Caco-2 (cell line): ENCODE results near the gene JAKMIP3. TPM values are rescaled to one million over a fixed set of nuclear protein-coding genes. Genes with fewer than 3 reads are reported as not detected.

Experiments
- BruUV-seq: library from RNA; stranded (reverse); fragments of 400-500 nt; replicated peaks from 2 replicates; lab custom pipeline; 2021; lab: Mats Ljungman, UMichigan
- CTCF ChIA-PET: fragments of 300-600 bp; sonication (Branson Sonifier 250); formaldehyde crosslinking; loops from one replicate; lab custom pipeline; 2022; ENCODE audit warnings: antibody characterized with exemption; lab: Charles Lee
- POLR2A ChIA-PET: fragments of 300-600 bp; sonication (Branson Sonifier 250); formaldehyde crosslinking; loops from one replicate; lab custom pipeline; 2022; ENCODE audit warnings: antibody characterized with exemption; lab: Charles Lee
- DNase-seq, 2 experiments: peaks; one replicate each; pipeline versions ENCODE4 v3.0.0 to v3.0.0-alpha.2; 2020 to 2022
- H3K27me3 ChIP-seq: replicated peaks from 2 replicates; pipeline ENCODE4 v1.6.0; 2011; ENCODE audit warnings: low read length; ENCODE audit not compliant: control insufficient read depth, insufficient read depth
- H3K36me3 ChIP-seq: 2 replicates; pipeline ENCODE4 v1.5.1; 2011; ENCODE audit warnings: low read length; ENCODE audit not compliant: control insufficient read depth, insufficient read depth
- H3K4me1 ChIP-seq: fragments of 250-450 bp; sonication (Bioruptor Pico); 2 replicates; pipeline ENCODE4 v1.5.1; 2020; ENCODE audit warnings: mild to moderate bottlenecking
- H3K4me3 ChIP-seq: 2 replicates; pipeline ENCODE4 v1.5.1; 2011; ENCODE audit warnings: low read depth, mild to moderate bottlenecking, control low read depth, low read length
- H3K9me3 ChIP-seq: fragments of 250-450 bp; sonication (Bioruptor Pico); 2 replicates; pipeline ENCODE4 v1.5.1; 2020; ENCODE audit warnings: mild to moderate bottlenecking, moderate library complexity
- H3K27ac Mint-ChIP-seq: one replicate; pipeline ENCODE4 v1.8.0; 2022; ENCODE audit warnings: mixed read lengths; ENCODE audit not compliant: unreplicated experiment
- H3K27me3 Mint-ChIP-seq: one replicate; pipeline ENCODE4 v1.8.0; 2022; ENCODE audit warnings: mixed read lengths; ENCODE audit not compliant: insufficient read depth, unreplicated experiment
- H3K36me3 Mint-ChIP-seq: one replicate; pipeline ENCODE4 v1.8.0; 2022; ENCODE audit warnings: mild to moderate bottlenecking, mixed read lengths; ENCODE audit not compliant: insufficient read depth, unreplicated experiment
- H3K4me1 Mint-ChIP-seq: one replicate; pipeline ENCODE4 v1.8.0; 2022; ENCODE audit warnings: low read depth, mixed read lengths; ENCODE audit not compliant: unreplicated experiment
- H3K4me3 Mint-ChIP-seq: one replicate; pipeline ENCODE4 v1.8.0; 2022; ENCODE audit warnings: mild to moderate bottlenecking, moderate library complexity, mixed read lengths; ENCODE audit not compliant: unreplicated experiment
- H3K9me3 Mint-ChIP-seq: one replicate; pipeline ENCODE4 v1.8.0; 2022; ENCODE audit warnings: mixed read lengths; ENCODE audit not compliant: unreplicated experiment
- intact Hi-C: fragments of 100-400 bp; cut with micrococcal nuclease; formaldehyde crosslinking; loops from one replicate; pipeline ENCODE4 v1.10.0; 2022; ENCODE audit not compliant: unreplicated experiment
- total RNA-seq: library from RNA; stranded (reverse); gene quantifications from 2 replicates; pipeline ENCODE4 v1.2.3, GENCODE V29; 2022
- TF ChIP-seq, protein P1 (sequence below), 2 experiments: fragments of 200-600 bp in 1 of 2; IDR thresholded peaks; 1 replicate in 1 of 2; 2 replicates in 1 of 2; pipeline versions ENCODE4 v1.5.1 to v1.8.0; 2011 to 2022; ENCODE audit warnings: antibody characterized with exemption in 1 of 2, control low read depth in 1 of 2, inconsistent platforms in 1 of 2, low read depth in 1 of 2, low read length in 1 of 2, mild to moderate bottlenecking in 1 of 2, moderate library complexity in 1 of 2; ENCODE audit not compliant: insufficient read depth in 1 of 2, severe bottlenecking in 1 of 2, unreplicated experiment in 1 of 2

Gene JAKMIP3
- total RNA-seq, 1 experiment from 2014 or later: 0.50 TPM

DNA sequence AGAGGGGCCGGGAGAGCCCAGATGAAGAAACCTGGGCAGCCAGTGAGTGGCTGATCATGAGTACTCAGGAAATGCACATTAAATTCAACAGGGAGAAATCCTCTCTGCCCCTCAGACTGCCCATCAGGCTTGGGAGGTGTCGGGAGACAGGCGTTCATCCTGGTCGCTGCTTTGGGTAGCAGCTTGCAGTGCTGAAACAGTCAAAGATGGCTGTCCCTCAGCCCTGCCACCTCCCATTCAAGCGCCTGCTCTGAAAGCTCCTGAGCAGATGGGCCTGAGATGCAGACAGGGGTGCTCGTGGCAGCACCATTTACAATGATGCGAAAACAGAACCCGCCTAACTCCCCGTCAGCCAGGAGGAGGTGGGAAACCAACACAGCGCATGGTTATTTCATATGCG lies 3.6 kb upstream of the JAKMIP3 start:
- TF ChIP-seq, protein P1, sequence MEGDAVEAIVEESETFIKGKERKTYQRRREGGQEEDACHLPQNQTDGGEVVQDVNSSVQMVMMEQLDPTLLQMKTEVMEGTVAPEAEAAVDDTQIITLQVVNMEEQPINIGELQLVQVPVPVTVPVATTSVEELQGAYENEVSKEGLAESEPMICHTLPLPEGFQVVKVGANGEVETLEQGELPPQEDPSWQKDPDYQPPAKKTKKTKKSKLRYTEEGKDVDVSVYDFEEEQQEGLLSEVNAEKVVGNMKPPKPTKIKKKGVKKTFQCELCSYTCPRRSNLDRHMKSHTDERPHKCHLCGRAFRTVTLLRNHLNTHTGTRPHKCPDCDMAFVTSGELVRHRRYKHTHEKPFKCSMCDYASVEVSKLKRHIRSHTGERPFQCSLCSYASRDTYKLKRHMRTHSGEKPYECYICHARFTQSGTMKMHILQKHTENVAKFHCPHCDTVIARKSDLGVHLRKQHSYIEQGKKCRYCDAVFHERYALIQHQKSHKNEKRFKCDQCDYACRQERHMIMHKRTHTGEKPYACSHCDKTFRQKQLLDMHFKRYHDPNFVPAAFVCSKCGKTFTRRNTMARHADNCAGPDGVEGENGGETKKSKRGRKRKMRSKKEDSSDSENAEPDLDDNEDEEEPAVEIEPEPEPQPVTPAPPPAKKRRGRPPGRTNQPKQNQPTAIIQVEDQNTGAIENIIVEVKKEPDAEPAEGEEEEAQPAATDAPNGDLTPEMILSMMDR (IDR thresholded peaks at IDR 0.05; ENCODE audit: insufficient read depth in 1 of 2, low read depth in 1 of 2, low read length in 1 of 2, severe bottlenecking in 1 of 2, unreplicated experiment in 1 of 2): no peak
- no peak overlapping the region for H3K4me3 ChIP-seq
- H3K9me3 ChIP-seq: no peaks in the 10 kb centered on the region
- Mint-ChIP-seq H3K27me3 (peaks cover 19% of the 10 kb centered on the region), H3K9me3 (no peaks in the 10 kb centered on the region), H3K4me1 (no peaks in the 10 kb centered on the region), H3K27ac (no peak overlapping the region), H3K36me3 (no peaks in the 10 kb centered on the region), H3K4me3 (no peak overlapping the region)
- no peaks in the 10 kb centered on the region for H3K36me3 ChIP-seq
- POLR2A ChIA-PET: no interaction called here
- no TSS peak for BruUV-seq
- CTCF ChIA-PET: no interaction called here
- intact Hi-C loops: no loop called here
- H3K27me3 ChIP-seq: no peaks in the 10 kb centered on the region; the same call in 1 of the 2 replicates
- no peaks in the 10 kb centered on the region; the same call in 1 of the 2 replicates for H3K4me1 ChIP-seq
- no peak for DNase-seq

DNA sequence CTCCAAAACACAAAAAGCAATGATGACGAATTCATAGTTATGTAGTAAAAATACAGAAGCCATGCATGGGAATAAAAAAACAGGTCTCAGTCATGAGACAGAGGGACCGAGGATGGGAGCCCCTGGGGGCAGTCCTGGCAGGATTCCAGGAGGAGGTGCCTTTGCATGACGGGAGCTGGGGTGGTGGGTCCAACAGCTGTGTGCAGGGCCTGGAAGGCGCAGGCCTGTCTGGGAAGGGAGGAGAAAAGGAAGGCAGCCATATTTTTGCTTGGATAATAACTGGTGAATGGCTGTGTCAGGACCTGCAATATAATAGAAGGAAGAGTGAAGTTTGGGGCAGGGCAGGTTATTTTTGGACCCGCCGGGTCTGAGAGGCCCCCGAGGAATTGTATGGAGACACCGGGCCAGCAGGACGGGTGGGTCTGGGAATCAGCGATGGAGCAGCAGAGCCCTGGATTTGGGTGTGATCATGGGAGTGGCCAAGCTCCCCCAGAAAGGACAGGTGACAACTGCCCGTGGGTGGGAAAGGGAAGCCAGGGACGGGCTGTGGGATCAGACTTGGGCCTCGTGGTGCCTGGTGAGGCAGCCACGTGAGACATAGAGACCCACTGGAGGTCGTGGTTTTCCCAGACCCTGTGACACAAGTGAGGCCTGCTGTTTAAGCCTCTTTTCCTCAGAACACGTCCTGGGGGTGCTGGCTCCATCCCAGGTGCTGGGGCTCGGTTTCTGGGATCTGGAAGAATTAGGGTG lies 2.9 kb upstream of the JAKMIP3 start:
- no peak for DNase-seq
- Mint-ChIP-seq H3K9me3 (no peaks in the 10 kb centered on the region), H3K4me3 (no peak overlapping the region), H3K36me3 (no peaks in the 10 kb centered on the region), H3K27ac (no peak overlapping the region), H3K27me3 (peaks cover 16% of the 10 kb centered on the region), H3K4me1 (no peaks in the 10 kb centered on the region)
- no peaks in the 10 kb centered on the region for H3K36me3 ChIP-seq
- H3K4me3 ChIP-seq: no peak overlapping the region
- H3K27me3 ChIP-seq: no peaks in the 10 kb centered on the region
- intact Hi-C loops: no loop called here
- H3K4me1 ChIP-seq: no peaks in the 10 kb centered on the region; the same call in 1 of the 2 replicates
- ChIA-PET POLR2A (no interaction called here), CTCF (no interaction called here)
- H3K9me3 ChIP-seq: no peaks in the 10 kb centered on the region
- no TSS peak for BruUV-seq
- TF ChIP-seq, protein P1 (IDR thresholded peaks at IDR 0.05; ENCODE audit: insufficient read depth in 1 of 2, low read depth in 1 of 2, low read length in 1 of 2, severe bottlenecking in 1 of 2, unreplicated experiment in 1 of 2): no peak

DNA sequence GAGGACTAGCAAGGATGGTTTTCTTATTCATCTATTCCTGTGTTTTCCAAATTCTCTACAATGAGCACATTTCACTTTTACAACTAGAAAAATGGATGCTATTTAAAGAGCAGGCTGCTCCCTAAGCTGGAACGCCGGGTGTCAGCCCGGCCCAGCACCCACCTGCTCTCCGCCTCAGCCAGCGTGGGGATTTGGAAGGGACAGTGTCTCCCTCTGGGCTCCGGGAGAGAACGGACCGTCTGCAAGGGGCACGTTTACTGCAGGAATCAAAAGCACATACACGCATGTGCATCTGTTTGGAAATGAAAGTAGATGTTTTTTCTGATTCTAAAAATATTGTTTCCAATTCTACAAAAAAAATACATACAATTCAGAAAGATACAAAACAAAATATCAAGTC lies 2.3 kb upstream of the JAKMIP3 start:
- no peak overlapping the region for H3K4me3 ChIP-seq
- Mint-ChIP-seq H3K9me3 (no peaks in the 10 kb centered on the region), H3K4me1 (no peaks in the 10 kb centered on the region), H3K36me3 (no peaks in the 10 kb centered on the region), H3K27me3 (peaks cover 16% of the 10 kb centered on the region), H3K27ac (no peak overlapping the region), H3K4me3 (no peak overlapping the region)
- DNase-seq: no peak
- TF ChIP-seq, protein P1 (IDR thresholded peaks at IDR 0.05; ENCODE audit: insufficient read depth in 1 of 2, low read depth in 1 of 2, low read length in 1 of 2, severe bottlenecking in 1 of 2, unreplicated experiment in 1 of 2): no peak
- no peaks in the 10 kb centered on the region for H3K36me3 ChIP-seq
- no TSS peak for BruUV-seq
- POLR2A ChIA-PET: no interaction called here
- H3K27me3 ChIP-seq: no peaks in the 10 kb centered on the region
- intact Hi-C loops: no loop called here
- H3K4me1 ChIP-seq: no peaks in the 10 kb centered on the region; the same call in 1 of the 2 replicates
- H3K9me3 ChIP-seq: no peaks in the 10 kb centered on the region
- CTCF ChIA-PET: no interaction called here
